Endothelial cell of umbilical vein (primary cell): ENCODE measurements around the gene DECR2. TPM values are rescaled to one million over a fixed set of nuclear protein-coding genes. Genes with fewer than 3 reads are reported as not detected.

Source experiments
- BruUV-seq: library from RNA; stranded (reverse); fragments of 400-500 nt; replicated peaks from 2 replicates; lab custom pipeline; 2021; lab: Mats Ljungman, UMichigan
- CTCF ChIA-PET: fragments of 300-600, 350-600 bp; sonication (Branson Sonifier 250); formaldehyde crosslinking; loops from one replicate; lab custom pipeline; 2021; ENCODE audit warnings: antibody characterized with exemption, inconsistent platforms; lab: Charles Lee
- POLR2A ChIA-PET: fragments of 300-600, 350-600 bp; sonication (Branson Sonifier 250); formaldehyde crosslinking; loops from one replicate; lab custom pipeline; 2021; ENCODE audit warnings: antibody characterized with exemption, inconsistent platforms; lab: Charles Lee
- DNase-seq: peaks from one replicate; pipeline ENCODE4 v3.0.0-alpha.2; 2011; ENCODE audit warnings: low read depth, low spot score
- FAIRE-seq: peaks from 2 replicates; lab custom pipeline; 2011; peaks lifted over from hg19 to GRCh38; lab: Jason Lieb, UNC
- H2AFZ ChIP-seq: 2 replicates; pipeline ENCODE4 v1.6.0; 2012; ENCODE audit warnings: low read depth, low read length, control low read depth, inconsistent platforms
- H3K27ac ChIP-seq: 2 replicates; pipeline ENCODE4 v1.5.1; 2011; ENCODE audit warnings: low read depth, mild to moderate bottlenecking, control low read depth, low read length, moderate library complexity; ENCODE audit not compliant: insufficient read depth
- H3K27me3 ChIP-seq, 2 experiments: 2 replicates each; pipeline versions ENCODE4 v1.6.0 to v1.6.1; 2011; ENCODE audit warnings: low read length in 2 of 2, mixed read lengths in 1 of 2; ENCODE audit not compliant: control insufficient read depth in 2 of 2, insufficient read depth in 2 of 2
- H3K36me3 ChIP-seq, 2 experiments: 2 replicates in 1 of 2; 3 replicates in 1 of 2; pipeline ENCODE4 v1.5.1; 2011; ENCODE audit warnings: low read length in 2 of 2, mild to moderate bottlenecking in 1 of 2, moderate library complexity in 1 of 2; ENCODE audit not compliant: control insufficient read depth in 2 of 2, insufficient read depth in 2 of 2; ENCODE audit errors: extremely low read depth in 1 of 2
- H3K4me1 ChIP-seq: 3 replicates; pipeline ENCODE4 v1.5.1; 2011; ENCODE audit warnings: mild to moderate bottlenecking, low read length; ENCODE audit not compliant: control insufficient read depth, insufficient read depth; ENCODE audit errors: extremely low read depth
- H3K4me2 ChIP-seq: 2 replicates; pipeline ENCODE4 v1.6.1; 2011; ENCODE audit warnings: low read length, control low read depth, mixed read lengths; ENCODE audit not compliant: insufficient read depth
- H3K4me3 ChIP-seq, 3 experiments: fragments of 200-600 bp in 1 of 3; sonication (generic), shearing (Covaris generic) in 1 of 3; replicated peaks in 1 of 3; 2 replicates each; pipeline ENCODE4 v1.5.1; 2011 to 2016; ENCODE audit warnings: control low read depth in 3 of 3, low read length in 3 of 3, mild to moderate bottlenecking in 2 of 3, inconsistent platforms in 1 of 3, low read depth in 1 of 3, moderate library complexity in 1 of 3; ENCODE audit not compliant: insufficient read depth in 1 of 3
- H3K79me2 ChIP-seq: 2 replicates; pipeline ENCODE4 v1.6.0; 2012; ENCODE audit warnings: low read length, inconsistent platforms; ENCODE audit not compliant: control insufficient read depth, insufficient read depth
- H3K9ac ChIP-seq: replicated peaks from 2 replicates; pipeline ENCODE3; 2011; ENCODE audit warnings: low read length, control low read depth; ENCODE audit not compliant: insufficient read depth; ENCODE audit errors: extremely low read depth
- H3K9me1 ChIP-seq: replicated peaks from 3 replicates; pipeline ENCODE4 v1.6.0; 2011; ENCODE audit warnings: mild to moderate bottlenecking, low read length; ENCODE audit not compliant: control insufficient read depth, insufficient read depth; ENCODE audit errors: extremely low read depth
- H3K9me3 ChIP-seq: replicated peaks from 2 replicates; pipeline ENCODE4 v1.5.1; 2012; ENCODE audit warnings: low read length, inconsistent platforms; ENCODE audit not compliant: control insufficient read depth, insufficient read depth
- H4K20me1 ChIP-seq: replicated peaks from 2 replicates; pipeline ENCODE3; 2011; ENCODE audit warnings: mild to moderate bottlenecking, low read length; ENCODE audit not compliant: control insufficient read depth, insufficient read depth; ENCODE audit errors: extremely low read depth
- CTCF ChIP-seq, 2 donors: IDR thresholded peaks; 1 replicate in 1 of 2; 2 replicates in 1 of 2; pipeline ENCODE4 v1.5.1; 2011; ENCODE audit warnings: low read length in 2 of 2, mild to moderate bottlenecking in 2 of 2, moderate library complexity in 2 of 2, control low read depth in 1 of 2, inconsistent platforms in 1 of 2, low read depth in 1 of 2; ENCODE audit not compliant: insufficient read depth in 1 of 2; ENCODE audit errors: extremely low read depth in 1 of 2
- EZH2 ChIP-seq: IDR thresholded peaks from 2 replicates; pipeline ENCODE4 v1.6.1; 2012; ENCODE audit warnings: borderline replicate concordance, low read depth, mild to moderate bottlenecking, moderate library complexity, low read length, inconsistent platforms; ENCODE audit not compliant: severe bottlenecking
- FOS ChIP-seq: IDR thresholded peaks from 2 replicates; pipeline ENCODE4 v1.6.1; 2011; ENCODE audit warnings: mild to moderate bottlenecking, low read length, moderate library complexity, borderline replicate concordance; ENCODE audit not compliant: insufficient read depth
- GATA2 ChIP-seq: IDR thresholded peaks from 2 replicates; pipeline ENCODE4 v1.7.0; 2011; ENCODE audit warnings: low read depth, mild to moderate bottlenecking, moderate library complexity, mixed read lengths, low read length; ENCODE audit not compliant: insufficient read length, insufficient read depth
- JUN ChIP-seq: IDR thresholded peaks from 2 replicates; pipeline ENCODE4 v1.6.1; 2011; ENCODE audit warnings: borderline replicate concordance, low read depth; ENCODE audit not compliant: insufficient read length, insufficient read depth
- MYC ChIP-seq: IDR thresholded peaks from one replicate; pipeline ENCODE4 v1.6.1; 2011; ENCODE audit warnings: mild to moderate bottlenecking, low read depth, low read length
- POLR2A ChIP-seq: IDR thresholded peaks from 2 replicates; pipeline ENCODE4 v1.6.1; 2012; ENCODE audit warnings: low read depth, mild to moderate bottlenecking, control low read depth, low read length
- POLR2AphosphoS5 ChIP-seq: IDR thresholded peaks from 2 replicates; pipeline ENCODE4 v1.6.1; 2012; ENCODE audit warnings: low read depth, mild to moderate bottlenecking, control low read depth, low read length, moderate library complexity; ENCODE audit not compliant: insufficient read depth
- dilution Hi-C: fragments of 300-500 bp; cut with MboI; formaldehyde crosslinking; loops from one replicate; pipeline ENCODE4 v1.15.0; 2019; ENCODE audit warnings: low sequenced_read_pairs; ENCODE audit not compliant: extremely low pct_ligation_motif_present
- intact Hi-C: fragments of 100-400 bp; cut with micrococcal nuclease; formaldehyde crosslinking; loops from one replicate; pipeline ENCODE4 v1.10.0; 2022
- polyA plus RNA-seq, 4 experiments: library from polyadenylated mRNA; depleted of rRNA in 3 of 4; stranded (reverse) in 3 of 4; unstranded in 1 of 4; fragments of >200 nt; gene quantifications; 2 replicates each; pipeline versions ENCODE4 v1.2.1 to v1.2.3, GENCODE V29; 2011 to 2012; ENCODE audit warnings: missing spikeins in 1 of 4
- total RNA-seq: library from RNA; stranded (reverse); gene quantifications from 2 replicates; pipeline ENCODE4 v1.2.3, GENCODE V29; 2021
- TF ChIP-seq, protein P1 (sequence below): IDR thresholded peaks from 2 replicates; pipeline ENCODE4 v1.6.1; 2011; ENCODE audit not compliant: insufficient read depth, insufficient read length

Gene DECR2
- total and polyA plus RNA-seq, 2 donors (not counting 3 experiments of a cell fraction or from before 2014, with no cell fraction given): 28.3 to 46.5 TPM

GRCh38 chr16:373020-373598 lies 28.6 kb upstream of the DECR2 start:
- dilution Hi-C loops: no loop called here
- H3K4me3 ChIP-seq: no peak overlapping the region
- no peak overlapping the region for H2AFZ ChIP-seq
- ChIA-PET POLR2A (no interaction called here), CTCF (no interaction called here)
- H3K9me1 ChIP-seq: no peaks in the 10 kb centered on the region
- peaks cover 7 to 57% of the 10 kb centered on the region in 2 experiments for H3K36me3 ChIP-seq
- no TSS peak for BruUV-seq
- DNase-seq: no peak
- no peak overlapping the region for H3K4me2 ChIP-seq
- no peak for TF ChIP-seq JUN
- TF ChIP-seq MYC: no peak
- no peak for TF ChIP-seq FOS
- TF ChIP-seq EZH2: no peak
- no peak for TF ChIP-seq POLR2AphosphoS5
- TF ChIP-seq CTCF (IDR thresholded peaks at IDR 0.05; ENCODE audit: extremely low read depth in 1 of 2, insufficient read depth in 1 of 2, low read depth in 1 of 2, low read length in 2 of 2): no peak
- no peak for TF ChIP-seq POLR2A
- no peak for TF ChIP-seq GATA2
- TF ChIP-seq, protein P1, sequence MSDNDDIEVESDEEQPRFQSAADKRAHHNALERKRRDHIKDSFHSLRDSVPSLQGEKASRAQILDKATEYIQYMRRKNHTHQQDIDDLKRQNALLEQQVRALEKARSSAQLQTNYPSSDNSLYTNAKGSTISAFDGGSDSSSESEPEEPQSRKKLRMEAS: no peak
- H3K27me3 ChIP-seq: no peaks in the 10 kb centered on the region
- no peaks in the 10 kb centered on the region for H4K20me1 ChIP-seq
- no peak overlapping the region for H3K27ac ChIP-seq
- H3K79me2 ChIP-seq: no peaks in the 10 kb centered on the region
- no peaks in the 10 kb centered on the region for H3K9me3 ChIP-seq
- intact Hi-C loops: no loop called here
- peaks cover 8% of the 10 kb centered on the region for H3K4me1 ChIP-seq
- no peak for FAIRE-seq
- no peak overlapping the region for H3K9ac ChIP-seq
